PFSK-1 (cell line): ENCODE measurements around the gene NTN1.

Source experiments
- FOXP2 ChIP-seq: optimal IDR thresholded peaks from 2 replicates; pipeline ENCODE3; 2011; ENCODE audit warnings: borderline replicate concordance, control low read depth, inconsistent platforms; ENCODE audit not compliant: insufficient read depth; ENCODE audit errors: extremely low read length, extremely low read depth
- POLR2AphosphoS5 ChIP-seq: IDR thresholded peaks from 2 replicates; pipeline ENCODE4 v1.6.1; 2012; ENCODE audit warnings: low read depth, mild to moderate bottlenecking, control low read depth, low read length, moderate library complexity
- REST ChIP-seq, 2 experiments: IDR thresholded peaks; 2 replicates each; pipeline versions ENCODE4 v1.6.1 to v1.8.0; 2011 to 2012; ENCODE audit warnings: low read depth in 2 of 2, low read length in 2 of 2, control low read depth in 1 of 2, inconsistent platforms in 1 of 2, mild to moderate bottlenecking in 1 of 2, moderate library complexity in 1 of 2; ENCODE audit not compliant: insufficient read depth in 1 of 2
- SIN3A ChIP-seq: IDR thresholded peaks from 2 replicates; pipeline ENCODE4 v1.6.1; 2012; ENCODE audit warnings: mild to moderate bottlenecking, low read length, moderate library complexity, borderline replicate concordance; ENCODE audit not compliant: insufficient read depth
- TAF1 ChIP-seq: IDR thresholded peaks from 2 replicates; pipeline ENCODE4 v1.6.1; 2012; ENCODE audit warnings: low read length, control low read depth, borderline replicate concordance; ENCODE audit not compliant: insufficient read depth

DNA sequence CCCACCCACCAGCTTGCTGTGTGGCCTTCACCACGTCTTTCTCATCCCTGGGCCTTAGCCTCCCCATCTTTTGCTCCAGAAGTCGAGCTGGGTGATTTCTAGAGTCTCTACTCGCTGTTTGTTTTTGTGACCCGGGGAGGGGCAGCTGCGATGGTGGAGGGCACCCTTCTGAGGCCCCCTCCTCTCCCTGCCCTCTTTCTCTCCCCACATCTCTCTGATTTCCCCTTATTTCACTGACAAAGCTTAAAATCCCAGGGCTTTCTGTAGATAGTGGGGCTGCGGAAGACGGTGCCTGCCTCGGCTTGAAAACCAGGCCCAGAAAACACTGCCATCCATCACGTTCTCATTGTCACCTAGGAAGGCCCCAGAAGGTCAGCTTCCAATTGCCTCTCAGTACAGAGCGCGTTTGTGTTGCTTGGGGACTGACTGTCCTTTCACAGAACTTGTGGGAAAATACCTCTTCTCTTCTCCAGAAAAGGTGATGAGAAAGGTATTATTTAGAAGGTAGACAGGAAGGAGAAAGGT, 95.1 kb downstream of the NTN1 start:
- TF ChIP-seq POLR2AphosphoS5 (no peak), REST (IDR thresholded peaks at IDR 0.05; ENCODE audit: insufficient read depth in 1 of 2, low read depth in 2 of 2, low read length in 2 of 2) (no peak), TAF1 (no peak), SIN3A (no peak), FOXP2 (no peak)
